Measurements from ENCODE around the gene TMCC3. TPM values are rescaled to one million over a fixed set of nuclear protein-coding genes. Genes with fewer than 3 reads are reported as not detected.

The TMCC3 gene
- total and polyA plus RNA-seq, 11 donors: 0.69 to 8.2 (median 2.9) TPM

DNA sequence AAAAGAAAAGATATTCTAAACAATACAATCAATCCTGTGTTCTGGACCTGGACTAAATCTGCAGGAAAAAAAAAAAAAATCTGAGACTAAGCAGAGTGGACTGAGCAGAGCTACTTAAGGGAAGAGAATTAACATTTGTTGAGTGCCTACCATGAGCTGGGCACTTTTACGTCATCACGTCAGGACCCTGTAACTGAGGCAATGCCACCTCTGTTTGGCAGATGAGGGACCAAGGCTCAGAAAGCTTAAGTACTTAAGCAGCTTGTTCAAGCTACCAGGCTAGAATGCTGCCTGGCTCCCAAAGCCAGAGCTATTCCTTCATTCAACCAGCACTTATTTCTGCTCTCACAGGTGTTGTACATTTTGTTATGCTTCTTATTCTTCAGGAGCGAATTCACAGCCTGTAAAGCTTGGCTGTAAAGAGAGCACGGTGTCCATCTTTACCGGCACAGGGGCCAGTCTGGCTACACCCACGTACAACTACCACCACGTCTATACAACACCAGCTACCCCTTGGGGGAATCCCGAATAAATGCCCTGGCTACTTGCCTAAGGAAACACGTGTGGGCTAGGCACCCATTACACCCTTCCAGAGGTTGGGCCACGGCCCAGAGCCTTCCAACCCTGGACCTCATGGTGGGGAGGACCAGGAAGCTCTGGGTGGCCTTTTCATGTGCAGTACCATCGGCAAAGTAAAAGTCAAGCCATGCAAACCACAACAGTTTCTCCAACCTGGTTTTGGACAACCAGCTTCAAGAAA, 27.0 kb downstream of the TMCC3 start:
- WGBS, 4 donors: 77 to 84% (median 83%) methylated on average over 11 of the region's 11 CpGs
- ATAC-seq (no peak), DNase-seq (no peak)
- H3K27ac ChIP-seq: peak overlapping the region in 1 of 12 donors; percentile 15
- no peaks in the 10 kb centered on the region for H3K27me3 ChIP-seq
- no peaks in the 10 kb centered on the region for H3K9me3 ChIP-seq
- intact Hi-C loops (cut with DNase I): no loop called here
- no peak overlapping the region for H3K4me3 ChIP-seq
- no peaks in the 10 kb centered on the region for H3K36me3 ChIP-seq
- TF ChIP-seq POLR2A (IDR thresholded peaks at IDR 0.05) (no peak), CTCF (IDR thresholded peaks at IDR 0.05) (no peak)
- peaks cover 0 to 22% (median 12%) of the 10 kb centered on the region in 12 donors for H3K4me1 ChIP-seq

- ATAC-seq (peak in 3 of 4 donors; percentile 34 to 88 (median 72)), DNase-seq (peak in 1 of 5 donors; percentile 26)
- Histone ChIP-seq H3K9me3 (no peaks in the 10 kb centered on the region), H3K4me3 (peak overlapping the region in 2 of 12 donors; percentile 8 to 26), H3K27me3 (no peaks in the 10 kb centered on the region), H3K27ac (peak overlapping the region in 7 of 12 donors; percentile 3 to 73 (median 21)), H3K4me1 (peaks cover 0 to 22% (median 12%) of the 10 kb centered on the region in 12 donors), H3K36me3 (no peaks in the 10 kb centered on the region)
- WGBS, 4 donors: 32 to 49% (median 41%) methylated on average over 4 of the region's 4 CpGs
- TF ChIP-seq CTCF (IDR thresholded peaks at IDR 0.05) (no peak), POLR2A (IDR thresholded peaks at IDR 0.05) (no peak)
- intact Hi-C loops (cut with DNase I): no loop called here
These were observed 27.9 kb downstream of the TMCC3 start for GRCh38 chr12:94622475-94622874.

GRCh38 chr12:94621662-94622359, 28.5 kb downstream of the TMCC3 start:
- DNase-seq (no peak), ATAC-seq (peak in 2 of 4 donors; percentile 29 to 67)
- WGBS, 4 donors: 47 to 61% (median 58%) methylated on average over 7 of the region's 7 CpGs
- TF ChIP-seq CTCF (IDR thresholded peaks at IDR 0.05) (no peak), POLR2A (IDR thresholded peaks at IDR 0.05) (no peak)
- Histone ChIP-seq H3K9me3 (no peaks in the 10 kb centered on the region), H3K36me3 (no peaks in the 10 kb centered on the region), H3K27ac (peak overlapping the region in 8 of 12 donors; percentile 3 to 73 (median 18)), H3K27me3 (no peaks in the 10 kb centered on the region), H3K4me3 (peak overlapping the region in 8 of 12 donors; percentile 4 to 35 (median 16)), H3K4me1 (peaks cover 0 to 27% (median 13%) of the 10 kb centered on the region in 12 donors)
- intact Hi-C loops (cut with DNase I): no loop called here

- Histone ChIP-seq H3K9me3 (no peaks in the 10 kb centered on the region), H3K27me3 (no peaks in the 10 kb centered on the region), H3K27ac (no peak overlapping the region), H3K4me1 (peaks cover 0 to 39% (median 24%) of the 10 kb centered on the region in 12 donors), H3K4me3 (no peak overlapping the region), H3K36me3 (no peaks in the 10 kb centered on the region)
- DNase-seq (no peak), ATAC-seq (no peak)
- TF ChIP-seq CTCF (IDR thresholded peaks at IDR 0.05) (no peak), POLR2A (IDR thresholded peaks at IDR 0.05) (no peak)
- intact Hi-C loops (cut with DNase I): no loop called here
- 94 to 98% (median 96%) methylated on average over 3 of the region's 3 CpGs for WGBS, 4 donors
These were observed 29.7 kb downstream of the TMCC3 start for GRCh38 chr12:94620621-94621020.
